H1 (cell line): ENCODE results near the gene RNF208. TPM values are rescaled to one million over a fixed set of nuclear protein-coding genes. Genes with fewer than 3 reads are reported as not detected.

ENCODE experiments used
- CTCF ChIA-PET: fragments of 300-600 bp; sonication (Branson Sonifier 250); formaldehyde crosslinking; loops from one replicate; lab custom pipeline; 2021; ENCODE audit not compliant: partially characterized antibody; lab: Charles Lee
- POLR2A ChIA-PET: fragments of 300-600 bp; sonication (Branson Sonifier 250); formaldehyde crosslinking; loops from one replicate; lab custom pipeline; 2021; ENCODE audit warnings: inconsistent platforms; ENCODE audit not compliant: partially characterized antibody; lab: Charles Lee
- DNase-seq, 2 experiments: peaks; one replicate each; pipeline versions ENCODE4 v3.0.0 to v3.0.0-alpha.2; 2010 to 2022; ENCODE audit warnings: low spot score in 2 of 2, low read depth in 1 of 2, mixed read lengths in 1 of 2
- FAIRE-seq: peaks from 2 replicates; lab custom pipeline; 2011; peaks lifted over from hg19 to GRCh38; lab: Jason Lieb, UNC
- H2AFZ ChIP-seq: 2 replicates; pipeline ENCODE4 v1.8.1; 2012; ENCODE audit warnings: low read length, inconsistent platforms
- H2AK5ac ChIP-seq: 2 replicates; pipeline ENCODE4 v1.6.1; 2013; ENCODE audit warnings: low read depth, low read length
- H2BK120ac ChIP-seq: replicated peaks from 2 replicates; pipeline ENCODE3; 2013; ENCODE audit warnings: low read depth, low read length, inconsistent platforms
- H2BK12ac ChIP-seq: 2 replicates; pipeline ENCODE4 v1.6.1; 2013; ENCODE audit warnings: low read depth, low read length
- H2BK15ac ChIP-seq: 2 replicates; pipeline ENCODE4 v1.6.1; 2013; ENCODE audit warnings: low read length
- H2BK20ac ChIP-seq: 2 replicates; pipeline ENCODE4 v1.6.1; 2013; ENCODE audit warnings: low read length
- H2BK5ac ChIP-seq: 2 replicates; pipeline ENCODE4 v1.6.1; 2013; ENCODE audit warnings: low read depth, low read length
- H3K14ac ChIP-seq: 2 replicates; pipeline ENCODE4 v1.6.1; 2013; ENCODE audit warnings: inconsistent platforms; ENCODE audit not compliant: insufficient read length
- H3K18ac ChIP-seq: 2 replicates; pipeline ENCODE4 v1.6.1; 2013; ENCODE audit warnings: low read length; ENCODE audit errors: extremely low read depth
- H3K23ac ChIP-seq: 2 replicates; pipeline ENCODE4 v1.6.1; 2013; ENCODE audit warnings: inconsistent platforms; ENCODE audit not compliant: insufficient read length
- H3K23me2 ChIP-seq: 2 replicates; pipeline ENCODE4 v1.6.1; 2013; ENCODE audit warnings: low read depth, low read length
- H3K27ac ChIP-seq: 2 replicates; pipeline ENCODE4 v1.6.1; 2011; ENCODE audit warnings: low read depth, low read length, inconsistent platforms
- H3K27me3 ChIP-seq, 4 experiments: replicated peaks in 1 of 4; 1 replicate in 1 of 4; 2 replicates in 3 of 4; pipeline versions ENCODE4 v1.6.1 to v1.8.1; 2011 to 2013; ENCODE audit warnings: low read length in 3 of 4, mild to moderate bottlenecking in 3 of 4, inconsistent platforms in 2 of 4, mixed read lengths in 2 of 4, moderate library complexity in 1 of 4; ENCODE audit not compliant: control insufficient read depth in 3 of 4, insufficient read depth in 3 of 4; ENCODE audit errors: extremely low read depth in 1 of 4
- H3K36me3 ChIP-seq, 4 experiments: 2 replicates each; pipeline versions ENCODE4 v1.6.1 to v1.8.1; 2011 to 2013; ENCODE audit warnings: mild to moderate bottlenecking in 4 of 4, low read length in 3 of 4, moderate library complexity in 2 of 4, control low read depth in 1 of 4, inconsistent platforms in 1 of 4; ENCODE audit not compliant: insufficient read depth in 4 of 4, control insufficient read depth in 2 of 4
- H3K4ac ChIP-seq: replicated peaks from 2 replicates; pipeline ENCODE3; 2013; ENCODE audit warnings: low read length, low read depth, mixed read lengths, inconsistent platforms; ENCODE audit not compliant: insufficient read length
- H3K4me1 ChIP-seq, 4 experiments: replicated peaks in 1 of 4; 1 replicate in 1 of 4; 2 replicates in 3 of 4; pipeline versions ENCODE4 v1.6.1 to v1.8.1; 2011 to 2013; ENCODE audit warnings: low read length in 3 of 4, inconsistent platforms in 2 of 4, mixed read lengths in 1 of 4; ENCODE audit not compliant: insufficient read depth in 4 of 4, control insufficient read depth in 3 of 4
- H3K4me2 ChIP-seq, 2 experiments: 2 replicates each; pipeline versions ENCODE4 v1.6.1 to v1.8.1; 2011 to 2013; ENCODE audit warnings: low read depth in 2 of 2, low read length in 2 of 2, control low read depth in 1 of 2, inconsistent platforms in 1 of 2, mild to moderate bottlenecking in 1 of 2; ENCODE audit not compliant: insufficient read depth in 1 of 2
- H3K4me3 ChIP-seq, 4 experiments: fragments of 200-600, 300-600 bp in 1 of 4; sonication (generic), shearing (Covaris generic), sonication (Bioruptor Twin) in 1 of 4; 2 replicates each; pipeline versions ENCODE4 v1.5.1 to v1.8.1; 2011 to 2016; ENCODE audit warnings: low read length in 4 of 4, low read depth in 3 of 4, control low read depth in 2 of 4, inconsistent platforms in 2 of 4, mild to moderate bottlenecking in 2 of 4, mixed read lengths in 1 of 4, moderate library complexity in 1 of 4; ENCODE audit not compliant: insufficient read depth in 2 of 4; ENCODE audit errors: extremely low read depth in 1 of 4
- H3K56ac ChIP-seq: replicated peaks from 2 replicates; pipeline ENCODE3; 2013; ENCODE audit warnings: low read depth, mild to moderate bottlenecking, mixed read lengths, low read length, inconsistent platforms; ENCODE audit not compliant: insufficient read length
- H3K79me1 ChIP-seq: 2 replicates; pipeline ENCODE4 v1.6.1; 2013; ENCODE audit warnings: low read depth, low read length, control low read depth
- H3K79me2 ChIP-seq, 2 experiments: 2 replicates each; pipeline versions ENCODE4 v1.6.1 to v1.8.1; 2012 to 2013; ENCODE audit warnings: low read length in 2 of 2, mild to moderate bottlenecking in 2 of 2, inconsistent platforms in 1 of 2; ENCODE audit not compliant: insufficient read depth in 2 of 2, control insufficient read depth in 1 of 2
- H3K9ac ChIP-seq, 4 experiments: replicated peaks in 1 of 4; 1 replicate in 1 of 4; 2 replicates in 3 of 4; pipeline versions ENCODE4 v1.6.1 to v1.8.1; 2011 to 2013; ENCODE audit warnings: low read depth in 3 of 4, low read length in 3 of 4, control low read depth in 2 of 4, mild to moderate bottlenecking in 2 of 4, moderate library complexity in 2 of 4, inconsistent platforms in 1 of 4; ENCODE audit errors: extremely low read depth in 1 of 4
- H3K9me3 ChIP-seq, 2 experiments: 2 replicates each; pipeline versions ENCODE4 v1.6.1 to v1.8.1; 2012 to 2013; ENCODE audit warnings: mild to moderate bottlenecking in 2 of 2, moderate library complexity in 2 of 2, control low read depth in 1 of 2, inconsistent platforms in 1 of 2, low read depth in 1 of 2, low read length in 1 of 2, mixed read lengths in 1 of 2; ENCODE audit not compliant: insufficient read depth in 2 of 2
- H4K20me1 ChIP-seq, 2 experiments: replicated peaks in 1 of 2; 2 replicates each; pipeline versions ENCODE3 to v1.8.1; 2011 to 2013; ENCODE audit warnings: inconsistent platforms in 2 of 2, low read length in 2 of 2, mild to moderate bottlenecking in 1 of 2; ENCODE audit not compliant: insufficient read depth in 2 of 2, control insufficient read depth in 1 of 2
- H4K5ac ChIP-seq: 2 replicates; pipeline ENCODE4 v1.6.1; 2013; ENCODE audit warnings: low read length, low read depth, mixed read lengths, inconsistent platforms; ENCODE audit not compliant: insufficient read length
- H4K8ac ChIP-seq: 2 replicates; pipeline ENCODE4 v1.8.0; 2013; ENCODE audit warnings: mild to moderate bottlenecking, moderate library complexity, low read length, inconsistent platforms; ENCODE audit not compliant: insufficient read depth; ENCODE audit errors: extremely low read depth
- H4K91ac ChIP-seq: replicated peaks from 2 replicates; pipeline ENCODE3; 2013; ENCODE audit warnings: low read length, mixed read lengths, inconsistent platforms; ENCODE audit not compliant: insufficient read length
- JUN ChIP-seq: IDR thresholded peaks from 2 replicates; pipeline ENCODE4 v1.6.1; 2011; ENCODE audit warnings: low read depth, mild to moderate bottlenecking, improper control_type of control experiment, low read length
- KDM4A ChIP-seq: IDR thresholded peaks from one replicate; pipeline ENCODE4 v1.7.1; 2012; ENCODE audit warnings: low read depth, mild to moderate bottlenecking, moderate library complexity, low read length, inconsistent platforms; ENCODE audit not compliant: severe bottlenecking
- SP1 ChIP-seq: IDR thresholded peaks from 2 replicates; pipeline ENCODE4 v1.6.1; 2011; ENCODE audit warnings: low read depth, low read length
- USF2 ChIP-seq: IDR thresholded peaks from 2 replicates; pipeline ENCODE4 v1.6.1; 2011; ENCODE audit warnings: low read length, improper control_type of control experiment
- ZNF274 ChIP-seq: IDR thresholded peaks from 2 replicates; pipeline ENCODE4 v1.7.0; 2012; ENCODE audit warnings: low read length, borderline replicate concordance; ENCODE audit errors: extremely low read depth
- WGBS, 2 experiments: shearing (Covaris generic) in 1 of 2; methylation state at CpG; one replicate each; pipeline versions ENCODE4 v1.1.6 to v1.1.7; 2013 to 2015; ENCODE audit warnings: low lambda C conversion rate in 2 of 2, mixed read lengths in 2 of 2, inconsistent platforms in 1 of 2, low coverage in 1 of 2, missing lambda C conversion rate in 1 of 2; ENCODE audit not compliant: insufficient replicate concordance in 2 of 2, insufficient coverage in 1 of 2, insufficient read length in 1 of 2; ENCODE audit errors: extremely low coverage in 1 of 2, missing lambda C conversion rate in 1 of 2; 5-methylcytosine and 5-hydroxymethylcytosine counted together
- polyA plus RNA-seq, 7 experiments: library from polyadenylated mRNA; depleted of rRNA in 3 of 7; stranded (reverse) in 5 of 7; unstranded in 2 of 7; fragments of >200 nt in 5 of 7; fragments of 200-250 nt in 2 of 7; gene quantifications; 1 replicate in 5 of 7; 2 replicates in 1 of 7; 4 replicates in 1 of 7; pipeline versions ENCODE4 v1.2.1 to v1.2.3, GENCODE V29; 2011 to 2013; ENCODE audit warnings: missing spikeins in 2 of 7, mixed read lengths in 2 of 7
- total RNA-seq: library from RNA; stranded (reverse); fragmentation: NEBNext Ultra II Directional; extraction: Animal tissue kit (Norgen Biotek cat#: 25700); gene quantifications from 2 replicates; pipeline ENCODE4 v1.2.1, GENCODE V29; 2021
- TF ChIP-seq, protein P1 (sequence below): IDR thresholded peaks from 2 replicates; pipeline ENCODE4 v1.6.1; 2012; ENCODE audit warnings: low read length, inconsistent platforms

Gene RNF208
- total and polyA plus RNA-seq, 2 of the 8 experiments (the other 6 are each of a cell fraction or from before 2014, with no cell fraction given) = 2.7 to 7.7 TPM

- Histone ChIP-seq H2AK5ac (peak overlapping the region; percentile 70; the same call in 1 of the 2 replicates), H3K4me2 (no peak overlapping the region), H3K36me3 (no peaks in the 10 kb centered on the region), H2AFZ (no peak overlapping the region), H2BK12ac (peak overlapping the region; percentile 68; the same call in 1 of the 2 replicates), H3K9me3 (no peaks in the 10 kb centered on the region), H3K56ac (no peak overlapping the region), H2BK5ac (peak overlapping the region; percentile 90), H3K23ac (no peak overlapping the region), H3K27me3 (no peaks in the 10 kb centered on the region; a peak in 2 of 7 replicates), H3K4me3 (no peak overlapping the region), H4K5ac (no peak overlapping the region), H3K79me2 (no peaks in the 10 kb centered on the region), H3K14ac (no peak overlapping the region), H3K18ac (no peak overlapping the region), H3K79me1 (no peaks in the 10 kb centered on the region), H4K20me1 (no peaks in the 10 kb centered on the region), H4K91ac (peak overlapping the region; percentile 91), H2BK120ac (no peak overlapping the region), H4K8ac (peak overlapping the region; percentile 51), H2BK15ac (no peak overlapping the region), H2BK20ac (no peak overlapping the region), H3K4me1 (peaks cover 0 to 24% (median 10%) of the 10 kb centered on the region in 4 experiments; a peak in 5 of 7 replicates), H3K27ac (no peak overlapping the region), H3K9ac (no peak overlapping the region), H3K23me2 (peaks cover 18% of the 10 kb centered on the region; the same call in 1 of the 2 replicates), H3K4ac (peak overlapping the region; percentile 85)
- ChIA-PET CTCF (interaction anchor here (1.0 to 20.2 kb wide), 16 partner anchors 13 to 438 kb away, joined by 3 to 204 read pairs (median 6); partner anchors contain the start of genes ANAPC2, LRRC26, SAPCD2 and SSNA1), POLR2A (interaction anchor here (1.1 to 69.9 kb wide), 5 partner anchors 8 to 37 kb away, joined by 4 to 1462 read pairs (median 7); partner anchors contain the start of genes ANAPC2, NDOR1, NELFB and SSNA1)
- FAIRE-seq = no peak
- DNase-seq = no peak
- 88% methylated on average over 21 of the region's 21 CpGs; no CpG with 5 or more reads in 1 of the 2 experiments for WGBS, 2 experiments
- TF ChIP-seq, protein P1, sequence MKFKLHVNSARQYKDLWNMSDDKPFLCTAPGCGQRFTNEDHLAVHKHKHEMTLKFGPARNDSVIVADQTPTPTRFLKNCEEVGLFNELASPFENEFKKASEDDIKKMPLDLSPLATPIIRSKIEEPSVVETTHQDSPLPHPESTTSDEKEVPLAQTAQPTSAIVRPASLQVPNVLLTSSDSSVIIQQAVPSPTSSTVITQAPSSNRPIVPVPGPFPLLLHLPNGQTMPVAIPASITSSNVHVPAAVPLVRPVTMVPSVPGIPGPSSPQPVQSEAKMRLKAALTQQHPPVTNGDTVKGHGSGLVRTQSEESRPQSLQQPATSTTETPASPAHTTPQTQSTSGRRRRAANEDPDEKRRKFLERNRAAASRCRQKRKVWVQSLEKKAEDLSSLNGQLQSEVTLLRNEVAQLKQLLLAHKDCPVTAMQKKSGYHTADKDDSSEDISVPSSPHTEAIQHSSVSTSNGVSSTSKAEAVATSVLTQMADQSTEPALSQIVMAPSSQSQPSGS = no peak
- TF ChIP-seq USF2 (no peak), ZNF274 (no peak), JUN (no peak), KDM4A (no peak), SP1 (no peak)
Observed at GRCh38 chr9:137225699-137226331, 3.8 kb upstream of the RNF208 start.
